ENCODE data around the gene SERGEF. TPM values are rescaled to one million over a fixed set of nuclear protein-coding genes. Genes with fewer than 3 reads are reported as not detected.

Gene SERGEF
- total and polyA plus RNA-seq, 9 donors, result 42.0 to 76.3 (median 59.7) TPM

GRCh38 chr11:17753153-17753552 lies 259.7 kb downstream of the SERGEF start:
- H3K36me3 ChIP-seq, result no peaks in the 10 kb centered on the region
- no peak overlapping the region for H3K4me3 ChIP-seq
- no peak for DNase-seq
- no peaks in the 10 kb centered on the region for H3K4me1 ChIP-seq (ENCODE audit: insufficient read depth)
- 68 to 92% (median 78%) methylated on average over 5 of the region's 5 CpGs for WGBS, 3 donors
- intact Hi-C loops (cut with DNase I), result no loop called here
- H3K27me3 ChIP-seq, result no peaks in the 10 kb centered on the region
- H3K9me3 ChIP-seq, result no peaks in the 10 kb centered on the region
- H3K27ac ChIP-seq, result no peak overlapping the region
- TF ChIP-seq CTCF (IDR thresholded peaks at IDR 0.05), result no peak
- TF ChIP-seq EP300 (IDR thresholded peaks at IDR 0.05), result no peak
- no peak for TF ChIP-seq POLR2A (IDR thresholded peaks at IDR 0.05)

GRCh38 chr11:17752144-17752543 lies 260.7 kb downstream of the SERGEF start:
- Histone ChIP-seq H3K27me3 (no peaks in the 10 kb centered on the region), H3K27ac (no peak overlapping the region), H3K9me3 (no peaks in the 10 kb centered on the region), H3K4me1 (ENCODE audit: insufficient read depth) (no peaks in the 10 kb centered on the region), H3K4me3 (no peak overlapping the region), H3K36me3 (no peaks in the 10 kb centered on the region)
- intact Hi-C loops (cut with DNase I), result no loop called here
- WGBS, 3 donors, result 73 to 77% (median 74%) methylated on average over 7 of the region's 7 CpGs
- no peak for TF ChIP-seq POLR2A (IDR thresholded peaks at IDR 0.05)
- TF ChIP-seq EP300 (IDR thresholded peaks at IDR 0.05), result no peak
- TF ChIP-seq CTCF (IDR thresholded peaks at IDR 0.05), result no peak
- DNase-seq, result no peak

GRCh38 chr11:17751558-17751957 lies 261.3 kb downstream of the SERGEF start:
- H3K36me3 ChIP-seq, result no peaks in the 10 kb centered on the region
- no peaks in the 10 kb centered on the region for H3K4me1 ChIP-seq (ENCODE audit: insufficient read depth)
- no peak for DNase-seq
- no peak overlapping the region for H3K27ac ChIP-seq
- intact Hi-C loops (cut with DNase I), result no loop called here
- WGBS, 3 donors, result 60 to 75% (median 71%) methylated on average over 1 to 2 of the region's 2 CpGs
- H3K4me3 ChIP-seq, result no peak overlapping the region
- TF ChIP-seq POLR2A (IDR thresholded peaks at IDR 0.05), result no peak
- no peaks in the 10 kb centered on the region for H3K9me3 ChIP-seq
- H3K27me3 ChIP-seq, result no peaks in the 10 kb centered on the region

- intact Hi-C loops (cut with DNase I), result no loop called here
Observed at GRCh38 chr11:17750801-17751165, 262.1 kb downstream of the SERGEF start.

More at GRCh38 chr11:17750801-17751165, 262.1 kb downstream of the SERGEF start:
- Histone ChIP-seq H3K27me3 (no peaks in the 10 kb centered on the region), H3K27ac (no peak overlapping the region), H3K4me3 (no peak overlapping the region), H3K4me1 (ENCODE audit: insufficient read depth) (no peaks in the 10 kb centered on the region), H3K9me3 (no peaks in the 10 kb centered on the region), H3K36me3 (no peaks in the 10 kb centered on the region)
- no peak for DNase-seq
- 78 to 84% (median 81%) methylated on average over 2 of the region's 2 CpGs for WGBS, 3 donors
- no peak for TF ChIP-seq POLR2A (IDR thresholded peaks at IDR 0.05)
- no peak for TF ChIP-seq CTCF (IDR thresholded peaks at IDR 0.05)
- no peak for TF ChIP-seq EP300 (IDR thresholded peaks at IDR 0.05)

Measured in ovary (tissue), 9 donors.